Measurements from ENCODE around the gene GRIA1.

Gene GRIA1

GRCh38 chr5:153525536-153525935, 35.1 kb downstream of the GRIA1 start:
- Histone ChIP-seq H2AK5ac (ENCODE audit: low read length) (no peak overlapping the region), H3K23ac (ENCODE audit: low read length) (no peak overlapping the region), H3K4me3 (ENCODE audit: low read length) (no peak overlapping the region), H3K27me3 (ENCODE audit: insufficient read depth, low read length, poor library complexity) (no peaks in the 10 kb centered on the region), H3K79me1 (ENCODE audit: low read length) (no peaks in the 10 kb centered on the region), H3K4me1 (ENCODE audit: control insufficient read depth, low read depth, low read length) (peaks cover 2% of the 10 kb centered on the region), H4K8ac (ENCODE audit: low read depth, low read length) (no peak overlapping the region), H3K4ac (ENCODE audit: low read depth, low read length) (no peak overlapping the region), H2BK5ac (ENCODE audit: low read length) (no peak overlapping the region), H3K27ac (ENCODE audit: low read depth, low read length) (no peak overlapping the region), H4K5ac (ENCODE audit: low read length) (no peak overlapping the region), H3K56ac (ENCODE audit: low read length) (no peak overlapping the region), H3K4me2 (ENCODE audit: low read length) (no peak overlapping the region), H2BK120ac (ENCODE audit: low read depth, low read length) (no peak overlapping the region), H2BK15ac (replicated peaks; ENCODE audit: low read depth) (no peak overlapping the region), H3K36me3 (ENCODE audit: control insufficient read depth, insufficient read depth, low read length) (no peaks in the 10 kb centered on the region), H3K9ac (ENCODE audit: low read length) (no peak overlapping the region), H3K18ac (ENCODE audit: low read length) (no peak overlapping the region), H3K79me2 (ENCODE audit: control insufficient read depth, insufficient read depth, low read length) (no peaks in the 10 kb centered on the region)
- DNase-seq: no peak
- no CpG with 5 or more reads among the region's 1 CpG for WGBS (ENCODE audit: extremely low coverage, insufficient coverage, low lambda C conversion rate)

- Histone ChIP-seq H3K18ac (ENCODE audit: low read length) (no peak overlapping the region), H2BK5ac (ENCODE audit: low read length) (no peak overlapping the region), H3K23ac (ENCODE audit: low read length) (no peak overlapping the region), H3K4ac (ENCODE audit: low read depth, low read length) (no peak overlapping the region), H3K56ac (ENCODE audit: low read length) (no peak overlapping the region), H3K79me1 (ENCODE audit: low read length) (no peaks in the 10 kb centered on the region), H3K4me2 (ENCODE audit: low read length) (no peak overlapping the region), H3K9ac (ENCODE audit: low read length) (no peak overlapping the region), H3K36me3 (ENCODE audit: control insufficient read depth, insufficient read depth, low read length) (no peaks in the 10 kb centered on the region), H3K27ac (ENCODE audit: low read depth, low read length) (no peak overlapping the region), H3K27me3 (ENCODE audit: insufficient read depth, low read length, poor library complexity) (no peaks in the 10 kb centered on the region), H2AK5ac (ENCODE audit: low read length) (no peak overlapping the region), H4K5ac (ENCODE audit: low read length) (no peak overlapping the region), H4K8ac (ENCODE audit: low read depth, low read length) (no peak overlapping the region), H2BK120ac (ENCODE audit: low read depth, low read length) (no peak overlapping the region), H3K79me2 (ENCODE audit: control insufficient read depth, insufficient read depth, low read length) (no peaks in the 10 kb centered on the region), H3K4me3 (ENCODE audit: low read length) (no peak overlapping the region), H3K4me1 (ENCODE audit: control insufficient read depth, low read depth, low read length) (peaks cover 6% of the 10 kb centered on the region), H2BK15ac (replicated peaks; ENCODE audit: low read depth) (no peak overlapping the region)
- DNase-seq: peak; percentile 32
- WGBS (ENCODE audit: extremely low coverage, insufficient coverage, low lambda C conversion rate): no CpG with 5 or more reads among the region's 4 CpGs
Observed at GRCh38 chr5:153530357-153531143, 40.1 kb downstream of the GRIA1 start.

GRCh38 chr5:153533546-153533945, 43.1 kb downstream of the GRIA1 start:
- no peak for DNase-seq
- WGBS (ENCODE audit: extremely low coverage, insufficient coverage, low lambda C conversion rate): no CpG with 5 or more reads among the region's 1 CpG
- no peak overlapping the region for H4K8ac ChIP-seq (ENCODE audit: low read depth, low read length)
- no peak overlapping the region for H3K18ac ChIP-seq (ENCODE audit: low read length)
- no peak overlapping the region for H2AK5ac ChIP-seq (ENCODE audit: low read length)
- H3K27me3 ChIP-seq (ENCODE audit: insufficient read depth, low read length, poor library complexity): no peaks in the 10 kb centered on the region
- no peak overlapping the region for H3K27ac ChIP-seq (ENCODE audit: low read depth, low read length)
- H2BK120ac ChIP-seq (ENCODE audit: low read depth, low read length): no peak overlapping the region
- H3K79me2 ChIP-seq (ENCODE audit: control insufficient read depth, insufficient read depth, low read length): no peaks in the 10 kb centered on the region
- peaks cover 11% of the 10 kb centered on the region for H3K4me1 ChIP-seq (ENCODE audit: control insufficient read depth, low read depth, low read length)
- H3K4ac ChIP-seq (ENCODE audit: low read depth, low read length): no peak overlapping the region
- no peak overlapping the region for H3K4me2 ChIP-seq (ENCODE audit: low read length)
- H2BK5ac ChIP-seq (ENCODE audit: low read length): no peak overlapping the region
- H3K4me3 ChIP-seq (ENCODE audit: low read length): no peak overlapping the region
- no peak overlapping the region for H3K9ac ChIP-seq (ENCODE audit: low read length)
- H3K36me3 ChIP-seq (ENCODE audit: control insufficient read depth, insufficient read depth, low read length): no peaks in the 10 kb centered on the region
- H3K23ac ChIP-seq (ENCODE audit: low read length): no peak overlapping the region
- no peaks in the 10 kb centered on the region for H3K79me1 ChIP-seq (ENCODE audit: low read length)
- no peak overlapping the region for H3K56ac ChIP-seq (ENCODE audit: low read length)
- H4K5ac ChIP-seq (ENCODE audit: low read length): no peak overlapping the region
- no peak overlapping the region for H2BK15ac ChIP-seq (replicated peaks; ENCODE audit: low read depth)

- DNase-seq: no peak
Observed at GRCh38 chr5:153534102-153534501, 43.6 kb downstream of the GRIA1 start.

GRCh38 chr5:153537207-153537606, 46.7 kb downstream of the GRIA1 start:
- Histone ChIP-seq H2BK5ac (ENCODE audit: low read length) (no peak overlapping the region), H3K9ac (ENCODE audit: low read length) (no peak overlapping the region), H3K79me2 (ENCODE audit: control insufficient read depth, insufficient read depth, low read length) (no peaks in the 10 kb centered on the region), H3K4me2 (ENCODE audit: low read length) (no peak overlapping the region), H3K36me3 (ENCODE audit: control insufficient read depth, insufficient read depth, low read length) (no peaks in the 10 kb centered on the region), H3K56ac (ENCODE audit: low read length) (no peak overlapping the region), H3K23ac (ENCODE audit: low read length) (no peak overlapping the region), H3K18ac (ENCODE audit: low read length) (no peak overlapping the region), H3K4ac (ENCODE audit: low read depth, low read length) (no peak overlapping the region), H3K79me1 (ENCODE audit: low read length) (no peaks in the 10 kb centered on the region), H2BK120ac (ENCODE audit: low read depth, low read length) (no peak overlapping the region), H4K5ac (ENCODE audit: low read length) (no peak overlapping the region), H3K4me3 (ENCODE audit: low read length) (no peak overlapping the region), H3K27ac (ENCODE audit: low read depth, low read length) (no peak overlapping the region), H2AK5ac (ENCODE audit: low read length) (no peak overlapping the region), H3K4me1 (ENCODE audit: control insufficient read depth, low read depth, low read length) (peaks cover 5% of the 10 kb centered on the region), H2BK15ac (replicated peaks; ENCODE audit: low read depth) (no peak overlapping the region), H4K8ac (ENCODE audit: low read depth, low read length) (no peak overlapping the region), H3K27me3 (ENCODE audit: insufficient read depth, low read length, poor library complexity) (no peaks in the 10 kb centered on the region)
- WGBS (ENCODE audit: extremely low coverage, insufficient coverage, low lambda C conversion rate): no CpG with 5 or more reads among the region's 8 CpGs
- peak; percentile 26 for DNase-seq

More at GRCh38 chr5:153534102-153534501, 43.6 kb downstream of the GRIA1 start:
- H3K79me1 ChIP-seq (ENCODE audit: low read length): no peaks in the 10 kb centered on the region
- H2BK5ac ChIP-seq (ENCODE audit: low read length): no peak overlapping the region
- no peak overlapping the region for H3K9ac ChIP-seq (ENCODE audit: low read length)
- peaks cover 11% of the 10 kb centered on the region for H3K4me1 ChIP-seq (ENCODE audit: control insufficient read depth, low read depth, low read length)
- no peak overlapping the region for H3K56ac ChIP-seq (ENCODE audit: low read length)
- H3K18ac ChIP-seq (ENCODE audit: low read length): no peak overlapping the region
- H3K27ac ChIP-seq (ENCODE audit: low read depth, low read length): no peak overlapping the region
- H2AK5ac ChIP-seq (ENCODE audit: low read length): no peak overlapping the region
- no peaks in the 10 kb centered on the region for H3K79me2 ChIP-seq (ENCODE audit: control insufficient read depth, insufficient read depth, low read length)
- H3K4me3 ChIP-seq (ENCODE audit: low read length): no peak overlapping the region
- H3K23ac ChIP-seq (ENCODE audit: low read length): no peak overlapping the region
- H3K4ac ChIP-seq (ENCODE audit: low read depth, low read length): no peak overlapping the region
- H3K36me3 ChIP-seq (ENCODE audit: control insufficient read depth, insufficient read depth, low read length): no peaks in the 10 kb centered on the region
- no peak overlapping the region for H4K5ac ChIP-seq (ENCODE audit: low read length)
- H2BK15ac ChIP-seq (replicated peaks; ENCODE audit: low read depth): no peak overlapping the region
- no peak overlapping the region for H2BK120ac ChIP-seq (ENCODE audit: low read depth, low read length)
- H4K8ac ChIP-seq (ENCODE audit: low read depth, low read length): no peak overlapping the region
- no peaks in the 10 kb centered on the region for H3K27me3 ChIP-seq (ENCODE audit: insufficient read depth, low read length, poor library complexity)
- no CpG with 5 or more reads among the region's 1 CpG for WGBS (ENCODE audit: extremely low coverage, insufficient coverage, low lambda C conversion rate)
- no peak overlapping the region for H3K4me2 ChIP-seq (ENCODE audit: low read length)

GRCh38 chr5:153539983-153540382, 49.5 kb downstream of the GRIA1 start:
- H3K23ac ChIP-seq (ENCODE audit: low read length): no peak overlapping the region
- H3K9ac ChIP-seq (ENCODE audit: low read length): no peak overlapping the region
- no peaks in the 10 kb centered on the region for H3K36me3 ChIP-seq (ENCODE audit: control insufficient read depth, insufficient read depth, low read length)
- H4K5ac ChIP-seq (ENCODE audit: low read length): no peak overlapping the region
- H3K18ac ChIP-seq (ENCODE audit: low read length): no peak overlapping the region
- no peak overlapping the region for H3K4ac ChIP-seq (ENCODE audit: low read depth, low read length)
- H3K4me1 ChIP-seq (ENCODE audit: control insufficient read depth, low read depth, low read length): peaks cover 5% of the 10 kb centered on the region
- DNase-seq: no peak
- no peak overlapping the region for H3K27ac ChIP-seq (ENCODE audit: low read depth, low read length)
- no peak overlapping the region for H2BK120ac ChIP-seq (ENCODE audit: low read depth, low read length)
- H2AK5ac ChIP-seq (ENCODE audit: low read length): no peak overlapping the region
- no peak overlapping the region for H3K4me3 ChIP-seq (ENCODE audit: low read length)
- no CpG with 5 or more reads among the region's 4 CpGs for WGBS (ENCODE audit: extremely low coverage, insufficient coverage, low lambda C conversion rate)
- H4K8ac ChIP-seq (ENCODE audit: low read depth, low read length): no peak overlapping the region
- no peak overlapping the region for H3K56ac ChIP-seq (ENCODE audit: low read length)
- no peak overlapping the region for H2BK15ac ChIP-seq (replicated peaks; ENCODE audit: low read depth)
- no peaks in the 10 kb centered on the region for H3K27me3 ChIP-seq (ENCODE audit: insufficient read depth, low read length, poor library complexity)
- no peaks in the 10 kb centered on the region for H3K79me1 ChIP-seq (ENCODE audit: low read length)
- H3K4me2 ChIP-seq (ENCODE audit: low read length): no peak overlapping the region
- H3K79me2 ChIP-seq (ENCODE audit: control insufficient read depth, insufficient read depth, low read length): no peaks in the 10 kb centered on the region
- H2BK5ac ChIP-seq (ENCODE audit: low read length): no peak overlapping the region

Data from mesendoderm (in vitro differentiated cells).